ENCODE data around the gene EP400. TPM values are rescaled to one million over a fixed set of nuclear protein-coding genes. Genes with fewer than 3 reads are reported as not detected.
A peak's percentile ranks its signal among the peaks of the same experiment; 100 is the strongest.

Gene EP400
- total RNA-seq, 1 donor from 2014 or later: 85.8 TPM

DNA sequence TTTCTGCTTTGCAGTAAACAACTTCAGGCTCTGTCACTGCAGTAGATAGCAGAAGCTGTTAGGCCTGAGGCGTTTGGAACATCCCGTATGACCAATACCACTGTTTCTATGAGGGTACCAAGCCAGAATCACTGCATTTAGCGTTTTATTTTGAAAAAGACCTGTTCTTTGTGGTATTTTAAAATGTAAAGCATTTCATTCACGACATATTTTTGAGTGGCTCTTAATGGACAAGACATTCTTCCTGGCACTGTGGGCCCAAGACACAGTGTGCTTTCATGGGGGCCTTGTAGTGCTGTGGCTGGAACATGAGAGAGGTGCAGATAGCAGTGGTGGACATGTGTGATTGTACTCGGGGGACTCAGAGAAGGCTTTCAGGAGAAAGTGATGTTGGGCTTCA is 107.9 kb downstream of the EP400 start:
- H3K4me1 Mint-ChIP-seq (ENCODE audit: low read depth, unreplicated experiment): peaks cover 15% of the 10 kb centered on the region
- H3K27me3 Mint-ChIP-seq (ENCODE audit: unreplicated experiment): peaks cover 14% of the 10 kb centered on the region
- peaks cover 7% of the 10 kb centered on the region for H3K9me3 Mint-ChIP-seq (ENCODE audit: unreplicated experiment)
- H3K4me3 Mint-ChIP-seq (ENCODE audit: unreplicated experiment): peak overlapping the region; percentile 5
- peak overlapping the region; percentile 28 for H3K27ac Mint-ChIP-seq (ENCODE audit: unreplicated experiment)
- no peak for DNase-seq
- TF ChIP-seq, protein P1, sequence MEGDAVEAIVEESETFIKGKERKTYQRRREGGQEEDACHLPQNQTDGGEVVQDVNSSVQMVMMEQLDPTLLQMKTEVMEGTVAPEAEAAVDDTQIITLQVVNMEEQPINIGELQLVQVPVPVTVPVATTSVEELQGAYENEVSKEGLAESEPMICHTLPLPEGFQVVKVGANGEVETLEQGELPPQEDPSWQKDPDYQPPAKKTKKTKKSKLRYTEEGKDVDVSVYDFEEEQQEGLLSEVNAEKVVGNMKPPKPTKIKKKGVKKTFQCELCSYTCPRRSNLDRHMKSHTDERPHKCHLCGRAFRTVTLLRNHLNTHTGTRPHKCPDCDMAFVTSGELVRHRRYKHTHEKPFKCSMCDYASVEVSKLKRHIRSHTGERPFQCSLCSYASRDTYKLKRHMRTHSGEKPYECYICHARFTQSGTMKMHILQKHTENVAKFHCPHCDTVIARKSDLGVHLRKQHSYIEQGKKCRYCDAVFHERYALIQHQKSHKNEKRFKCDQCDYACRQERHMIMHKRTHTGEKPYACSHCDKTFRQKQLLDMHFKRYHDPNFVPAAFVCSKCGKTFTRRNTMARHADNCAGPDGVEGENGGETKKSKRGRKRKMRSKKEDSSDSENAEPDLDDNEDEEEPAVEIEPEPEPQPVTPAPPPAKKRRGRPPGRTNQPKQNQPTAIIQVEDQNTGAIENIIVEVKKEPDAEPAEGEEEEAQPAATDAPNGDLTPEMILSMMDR (IDR thresholded peaks at IDR 0.05; ENCODE audit: partially characterized antibody, unreplicated experiment): no peak
- peaks cover 7% of the 10 kb centered on the region for H3K36me3 Mint-ChIP-seq (ENCODE audit: unreplicated experiment)

DNA sequence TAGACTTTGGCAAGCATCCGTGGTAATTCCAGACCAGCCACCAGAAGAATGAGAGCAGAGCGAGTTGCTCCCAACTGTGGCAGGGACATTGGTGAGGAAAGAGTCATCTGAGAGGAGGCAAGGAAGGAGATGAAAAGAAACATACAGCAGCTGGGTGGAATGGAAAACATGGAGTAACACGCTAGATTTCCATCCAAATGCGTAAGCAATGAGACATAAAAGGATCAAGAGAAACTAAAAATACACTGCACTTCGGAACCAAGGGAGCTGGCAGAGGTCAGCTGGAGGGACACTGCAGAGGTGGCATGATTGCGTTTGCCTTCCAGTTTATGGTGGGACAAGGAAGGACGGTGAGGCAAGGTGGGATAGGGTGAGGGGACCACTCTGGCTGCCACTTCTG is 111.5 kb downstream of the EP400 start:
- DNase-seq: no peak
- TF ChIP-seq, protein P1 (IDR thresholded peaks at IDR 0.05; ENCODE audit: partially characterized antibody, unreplicated experiment): no peak
- peaks cover 4% of the 10 kb centered on the region for H3K27me3 Mint-ChIP-seq (ENCODE audit: unreplicated experiment)
- peaks cover 8% of the 10 kb centered on the region for H3K9me3 Mint-ChIP-seq (ENCODE audit: unreplicated experiment)
- no peak overlapping the region for H3K4me3 Mint-ChIP-seq (ENCODE audit: unreplicated experiment)
- peaks cover 14% of the 10 kb centered on the region for H3K4me1 Mint-ChIP-seq (ENCODE audit: low read depth, unreplicated experiment)
- H3K36me3 Mint-ChIP-seq (ENCODE audit: unreplicated experiment): peaks cover 7% of the 10 kb centered on the region
- peak overlapping the region; percentile 20 for H3K27ac Mint-ChIP-seq (ENCODE audit: unreplicated experiment)

DNA sequence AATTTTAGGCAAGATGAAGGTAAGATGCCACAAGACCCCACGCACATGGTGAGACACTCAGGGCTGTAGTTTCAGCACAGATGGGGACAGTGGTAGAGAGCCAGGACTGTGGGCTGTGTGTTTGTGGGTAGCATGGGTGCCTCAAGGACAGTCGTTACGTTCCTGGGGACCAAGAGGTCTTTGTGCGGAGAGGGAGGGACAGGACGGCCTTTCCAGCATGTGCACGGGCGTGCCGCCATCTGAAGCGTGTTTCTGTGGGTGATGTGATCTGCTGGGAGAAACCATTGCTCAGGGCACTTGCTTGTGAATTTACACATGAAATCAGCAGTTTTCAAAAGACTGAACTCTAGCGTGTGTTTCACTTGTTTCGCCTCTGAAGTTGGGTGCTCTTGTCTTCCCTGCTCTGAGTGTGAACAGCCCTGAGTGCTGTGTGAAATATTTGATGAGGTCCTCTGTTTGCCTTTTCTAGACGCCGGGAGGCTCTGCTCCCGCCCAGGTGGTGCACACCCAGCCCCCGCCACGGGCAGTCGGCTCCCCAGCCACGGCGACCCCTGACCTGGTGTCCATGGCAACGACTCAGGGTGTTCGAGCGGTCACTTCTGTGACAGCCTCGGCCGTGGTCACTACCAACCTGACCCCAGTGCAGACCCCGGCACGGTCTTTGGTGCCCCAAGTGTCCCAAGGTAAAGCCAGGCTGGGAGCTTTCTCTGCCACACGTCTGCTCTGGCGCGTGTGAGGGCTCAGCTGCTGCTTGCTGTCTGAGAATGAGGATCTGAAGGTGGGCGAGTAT is 112.1 kb downstream of the EP400 start:
- Mint-ChIP-seq H3K36me3 (ENCODE audit: unreplicated experiment) (peaks cover 7% of the 10 kb centered on the region), H3K27ac (ENCODE audit: unreplicated experiment) (no peak overlapping the region), H3K27me3 (ENCODE audit: unreplicated experiment) (peaks cover 4% of the 10 kb centered on the region), H3K9me3 (ENCODE audit: unreplicated experiment) (peaks cover 8% of the 10 kb centered on the region), H3K4me3 (ENCODE audit: unreplicated experiment) (no peak overlapping the region), H3K4me1 (ENCODE audit: low read depth, unreplicated experiment) (peaks cover 12% of the 10 kb centered on the region)
- TF ChIP-seq, protein P1 (IDR thresholded peaks at IDR 0.05; ENCODE audit: partially characterized antibody, unreplicated experiment): no peak
- no peak for DNase-seq

DNA sequence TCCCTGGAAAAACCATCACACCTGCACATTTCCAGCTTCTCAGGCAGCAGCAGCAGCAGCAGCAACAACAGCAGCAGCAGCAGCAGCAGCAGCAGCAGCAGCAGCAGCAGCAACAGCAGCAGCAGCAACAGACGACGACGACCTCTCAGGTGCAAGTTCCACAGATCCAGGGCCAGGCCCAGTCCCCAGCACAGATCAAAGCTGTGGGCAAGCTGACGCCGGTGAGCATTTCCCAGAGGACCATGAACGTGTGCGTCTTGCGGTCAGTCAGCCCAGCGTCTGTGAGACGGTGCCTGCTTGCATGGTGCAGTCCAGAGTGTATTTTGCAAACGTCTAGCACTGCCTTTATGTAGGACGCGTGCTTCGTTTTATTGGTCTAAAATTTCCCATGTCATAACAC is 112.7 kb downstream of the EP400 start:
- no peak for DNase-seq
- peaks cover 8% of the 10 kb centered on the region for H3K9me3 Mint-ChIP-seq (ENCODE audit: unreplicated experiment)
- H3K27me3 Mint-ChIP-seq (ENCODE audit: unreplicated experiment): peaks cover 4% of the 10 kb centered on the region
- H3K4me3 Mint-ChIP-seq (ENCODE audit: unreplicated experiment): no peak overlapping the region
- H3K4me1 Mint-ChIP-seq (ENCODE audit: low read depth, unreplicated experiment): peaks cover 13% of the 10 kb centered on the region
- H3K27ac Mint-ChIP-seq (ENCODE audit: unreplicated experiment): no peak overlapping the region
- TF ChIP-seq, protein P1 (IDR thresholded peaks at IDR 0.05; ENCODE audit: partially characterized antibody, unreplicated experiment): no peak
- H3K36me3 Mint-ChIP-seq (ENCODE audit: unreplicated experiment): peaks cover 7% of the 10 kb centered on the region

DNA sequence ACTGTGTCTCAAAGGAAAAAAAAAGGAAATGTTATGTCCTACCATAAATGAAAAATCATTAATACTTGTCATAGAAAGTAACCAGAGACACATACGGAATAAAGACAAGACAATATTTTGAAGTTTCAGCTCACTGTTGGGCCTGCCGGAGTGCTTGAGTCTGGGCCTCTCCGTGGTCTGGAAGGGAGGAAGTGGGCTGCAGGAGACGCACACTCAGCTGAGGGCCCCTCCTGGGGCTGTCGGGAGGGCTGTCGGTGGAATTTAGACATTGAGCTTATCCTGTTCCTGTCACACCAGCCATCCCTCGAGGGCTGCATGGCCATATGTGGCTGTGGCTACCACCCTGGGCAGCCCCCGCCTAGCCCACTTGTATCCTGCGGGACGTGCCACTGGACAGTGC is 113.7 kb downstream of the EP400 start:
- H3K4me3 Mint-ChIP-seq (ENCODE audit: unreplicated experiment): no peak overlapping the region
- H3K27me3 Mint-ChIP-seq (ENCODE audit: unreplicated experiment): peaks cover 6% of the 10 kb centered on the region
- H3K4me1 Mint-ChIP-seq (ENCODE audit: low read depth, unreplicated experiment): peaks cover 10% of the 10 kb centered on the region
- H3K9me3 Mint-ChIP-seq (ENCODE audit: unreplicated experiment): peaks cover 8% of the 10 kb centered on the region
- no peak overlapping the region for H3K27ac Mint-ChIP-seq (ENCODE audit: unreplicated experiment)
- TF ChIP-seq, protein P1 (IDR thresholded peaks at IDR 0.05; ENCODE audit: partially characterized antibody, unreplicated experiment): no peak
- DNase-seq: no peak
- peaks cover 7% of the 10 kb centered on the region for H3K36me3 Mint-ChIP-seq (ENCODE audit: unreplicated experiment)
